HepG2 (cell line): ENCODE results near the gene BCAP29.

Source experiments
- CHD2 ChIP-seq: IDR thresholded peaks from 2 replicates; pipeline ENCODE4 v1.6.1; 2011; ENCODE audit warnings: low read depth, low read length, improper control_type of control experiment
- CTCF ChIP-seq: sonication (generic); formaldehyde crosslinking; IDR thresholded peaks from 2 replicates; pipeline ENCODE4 v1.5.0; 2020; ENCODE audit warnings: mild to moderate bottlenecking, missing genetic modification reagents, moderate library complexity
- MTF1 ChIP-seq: sonication (generic); formaldehyde crosslinking; IDR thresholded peaks from 2 replicates; pipeline ENCODE4 v1.5.0; 2020; ENCODE audit warnings: missing genetic modification reagents
- MXI1 ChIP-seq: IDR thresholded peaks from 3 replicates; pipeline ENCODE4 v1.6.1; 2012; ENCODE audit warnings: low read depth, low read length, inconsistent platforms, borderline replicate concordance
- ZNF33B ChIP-seq: sonication (generic); formaldehyde crosslinking; IDR thresholded peaks from 2 replicates; pipeline ENCODE4 v1.5.1; 2020; ENCODE audit warnings: mild to moderate bottlenecking, missing genetic modification reagents
- ZNF431 ChIP-seq: sonication (generic); formaldehyde crosslinking; IDR thresholded peaks from 2 replicates; pipeline ENCODE4 v1.9.0; 2022; ENCODE audit warnings: missing genetic modification reagents, low read depth, mild to moderate bottlenecking, borderline replicate concordance
- ZNF746 ChIP-seq: sonication (generic); formaldehyde crosslinking; IDR thresholded peaks from 2 replicates; pipeline ENCODE4 v1.8.0; 2022; ENCODE audit warnings: mild to moderate bottlenecking, missing genetic modification reagents
- TF ChIP-seq, protein P1 (sequence below): sonication (generic); formaldehyde crosslinking; IDR thresholded peaks from 2 replicates; pipeline ENCODE4 v1.4.0; 2020; ENCODE audit warnings: missing genetic modification reagents

GRCh38 chr7:107579885-107580715, at the start of gene BCAP29:
- peak; percentile 57; the same call in 1 of the 3 replicates for TF ChIP-seq MXI1
- peak; percentile 69; the same call in 1 of the 2 replicates for TF ChIP-seq ZNF431 (CRISPR knock-in tag)
- TF ChIP-seq, protein P1, sequence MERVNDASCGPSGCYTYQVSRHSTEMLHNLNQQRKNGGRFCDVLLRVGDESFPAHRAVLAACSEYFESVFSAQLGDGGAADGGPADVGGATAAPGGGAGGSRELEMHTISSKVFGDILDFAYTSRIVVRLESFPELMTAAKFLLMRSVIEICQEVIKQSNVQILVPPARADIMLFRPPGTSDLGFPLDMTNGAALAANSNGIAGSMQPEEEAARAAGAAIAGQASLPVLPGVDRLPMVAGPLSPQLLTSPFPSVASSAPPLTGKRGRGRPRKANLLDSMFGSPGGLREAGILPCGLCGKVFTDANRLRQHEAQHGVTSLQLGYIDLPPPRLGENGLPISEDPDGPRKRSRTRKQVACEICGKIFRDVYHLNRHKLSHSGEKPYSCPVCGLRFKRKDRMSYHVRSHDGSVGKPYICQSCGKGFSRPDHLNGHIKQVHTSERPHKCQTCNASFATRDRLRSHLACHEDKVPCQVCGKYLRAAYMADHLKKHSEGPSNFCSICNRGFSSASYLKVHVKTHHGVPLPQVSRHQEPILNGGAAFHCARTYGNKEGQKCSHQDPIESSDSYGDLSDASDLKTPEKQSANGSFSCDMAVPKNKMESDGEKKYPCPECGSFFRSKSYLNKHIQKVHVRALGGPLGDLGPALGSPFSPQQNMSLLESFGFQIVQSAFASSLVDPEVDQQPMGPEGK, result peak; percentile 87
- peak; percentile 29; the same call in 1 of the 2 replicates for TF ChIP-seq ZNF746 (CRISPR knock-in tag)
- TF ChIP-seq CHD2, result no peak
- TF ChIP-seq MTF1 (CRISPR knock-in tag), result no peak
- TF ChIP-seq ZNF33B (CRISPR knock-in tag), result no peak
- TF ChIP-seq CTCF, result peak; percentile 72
